Mammary epithelial cell (primary cell): ENCODE data around the gene F11.
"Not testable (repeated sequence)": the region's sequence is repeated elsewhere in the genome, so short reads cannot be mapped to it uniquely, and the experiment has no call there.

Source experiments
- EZH2 ChIP-seq: IDR thresholded peaks from 2 replicates; pipeline ENCODE4 v1.6.1; 2012; ENCODE audit warnings: low read length, inconsistent platforms, borderline replicate concordance
- TF ChIP-seq, protein P1 (sequence below), 2 donors: IDR thresholded peaks in 1 of 2; conservative IDR thresholded peaks in 1 of 2; 2 replicates each; pipeline ENCODE4 v1.5.1; 2011 to 2012; ENCODE audit warnings: inconsistent platforms in 2 of 2, low read length in 2 of 2, mild to moderate bottlenecking in 2 of 2, control low read depth in 1 of 2, low read depth in 1 of 2; ENCODE audit not compliant: insufficient read depth in 1 of 2; ENCODE audit errors: extremely low read depth in 1 of 2

DNA sequence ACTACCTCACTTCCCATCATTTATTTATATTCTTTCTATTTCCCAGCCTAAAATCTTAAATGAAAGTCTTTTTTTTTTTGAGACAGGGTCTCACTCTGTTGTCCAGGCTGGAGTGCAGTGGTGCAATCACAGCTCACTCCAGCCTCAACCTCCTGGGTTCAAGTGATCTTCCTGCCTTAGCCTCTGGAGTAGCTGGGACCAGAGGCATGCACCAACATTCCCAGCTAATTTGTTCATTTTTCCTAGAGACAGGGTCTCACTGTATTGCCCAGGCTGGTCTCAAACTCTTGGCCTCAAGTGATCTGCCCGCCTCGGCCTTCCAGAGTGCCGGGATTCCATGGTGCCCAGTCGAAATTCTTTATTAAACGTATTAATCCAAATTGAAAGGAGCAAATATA, 7.4 kb downstream of the F11 start:
- TF ChIP-seq, protein P1, sequence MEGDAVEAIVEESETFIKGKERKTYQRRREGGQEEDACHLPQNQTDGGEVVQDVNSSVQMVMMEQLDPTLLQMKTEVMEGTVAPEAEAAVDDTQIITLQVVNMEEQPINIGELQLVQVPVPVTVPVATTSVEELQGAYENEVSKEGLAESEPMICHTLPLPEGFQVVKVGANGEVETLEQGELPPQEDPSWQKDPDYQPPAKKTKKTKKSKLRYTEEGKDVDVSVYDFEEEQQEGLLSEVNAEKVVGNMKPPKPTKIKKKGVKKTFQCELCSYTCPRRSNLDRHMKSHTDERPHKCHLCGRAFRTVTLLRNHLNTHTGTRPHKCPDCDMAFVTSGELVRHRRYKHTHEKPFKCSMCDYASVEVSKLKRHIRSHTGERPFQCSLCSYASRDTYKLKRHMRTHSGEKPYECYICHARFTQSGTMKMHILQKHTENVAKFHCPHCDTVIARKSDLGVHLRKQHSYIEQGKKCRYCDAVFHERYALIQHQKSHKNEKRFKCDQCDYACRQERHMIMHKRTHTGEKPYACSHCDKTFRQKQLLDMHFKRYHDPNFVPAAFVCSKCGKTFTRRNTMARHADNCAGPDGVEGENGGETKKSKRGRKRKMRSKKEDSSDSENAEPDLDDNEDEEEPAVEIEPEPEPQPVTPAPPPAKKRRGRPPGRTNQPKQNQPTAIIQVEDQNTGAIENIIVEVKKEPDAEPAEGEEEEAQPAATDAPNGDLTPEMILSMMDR (conservative IDR thresholded peaks at IDR 0.05 in 1 of 2, IDR thresholded peaks at IDR 0.05 in 1 of 2; ENCODE audit: extremely low read depth in 1 of 2, insufficient read depth in 1 of 2, low read depth in 1 of 2, low read length in 2 of 2): not testable (repeated sequence)
- not testable (repeated sequence) for TF ChIP-seq EZH2
